NCI-H345 treated with DMSO at 0.1 percent for 48 hours (cell line): ENCODE data around the gene CD37.
A peak's percentile ranks its signal among the peaks of the same experiment; 100 is the strongest.
"Not testable (repeated sequence)": the region's sequence is repeated elsewhere in the genome, so short reads cannot be mapped to it uniquely, and the experiment has no call there.

Experiments
- DNase-seq: peaks from one replicate; lab custom pipeline; 2025; ENCODE audit not compliant: unreplicated experiment; lab: John Stamatoyannopoulos, UW

Gene CD37

GRCh38 chr19:49335071-49335783 is at the start of gene CD37:
Gene CD37 (plus strand): TSS chr19:49335406. CDS start chr19:49335541, 135 bp downstream.
- DNase-seq, result no peak

GRCh38 chr19:49287141-49287770 is 48.0 kb upstream of the CD37 start:
- DNase-seq, result no peak

- not testable (repeated sequence) for DNase-seq
Observed at GRCh38 chr19:49288205-49288604, 47.0 kb upstream of the CD37 start.

- not testable (repeated sequence) for DNase-seq
Observed at GRCh38 chr19:49289286-49289685, 45.9 kb upstream of the CD37 start.

- no peak for DNase-seq
Observed at GRCh38 chr19:49290517-49290916, 44.7 kb upstream of the CD37 start.

- DNase-seq, result no peak
Observed at GRCh38 chr19:49294401-49294800, 40.8 kb upstream of the CD37 start.

GRCh38 chr19:49295208-49295880 is 39.9 kb upstream of the CD37 start:
- no peak for DNase-seq

GRCh38 chr19:49297403-49297802 is 37.8 kb upstream of the CD37 start:
- DNase-seq, result no peak

- not testable (repeated sequence) for DNase-seq
Observed at GRCh38 chr19:49298653-49299052, 36.6 kb upstream of the CD37 start.

- DNase-seq, result peak; percentile 12
Observed at GRCh38 chr19:49301165-49301865, 33.9 kb upstream of the CD37 start.

- DNase-seq, result no peak
Observed at GRCh38 chr19:49301866-49302252, 33.3 kb upstream of the CD37 start.

GRCh38 chr19:49306734-49307133 is 28.5 kb upstream of the CD37 start:
- not testable (repeated sequence) for DNase-seq

- no peak for DNase-seq
Observed at GRCh38 chr19:49309087-49309486, 26.1 kb upstream of the CD37 start.

GRCh38 chr19:49315111-49315510 is 20.1 kb upstream of the CD37 start:
- no peak for DNase-seq

- DNase-seq, result no peak
Observed at GRCh38 chr19:49316284-49316683, 18.9 kb upstream of the CD37 start.

- no peak for DNase-seq
Observed at GRCh38 chr19:49318296-49318695, 16.9 kb upstream of the CD37 start.

- no peak for DNase-seq
Observed at GRCh38 chr19:49324801-49325576, 10.2 kb upstream of the CD37 start, which contains the start of gene SLC6A16. Gene SLC6A16 (minus strand): TSS chr19:49325191. CDS start chr19:49311347, 13,844 bp downstream.

- not testable (repeated sequence) for DNase-seq
Observed at GRCh38 chr19:49325756-49326155, 9.4 kb upstream of the CD37 start.

GRCh38 chr19:49326165-49326704 is 9.0 kb upstream of the CD37 start:
- DNase-seq, result no peak

- DNase-seq, result no peak
Observed at GRCh38 chr19:49327878-49328544, 7.2 kb upstream of the CD37 start.
